A549 treated with Mapracorat at 1 μM for 4 hours (cell line): ENCODE data around the gene CEBPG. TPM values are rescaled to one million over a fixed set of nuclear protein-coding genes. Genes with fewer than 3 reads are reported as not detected.

ENCODE experiments used
- total RNA-seq: library from RNA; stranded (reverse); fragments of 200-300 nt; extraction: Qiagen RNA extraction; gene quantifications from 5 replicates; pipeline ENCODE4 v1.2.3, GENCODE V29; 2022

Gene CEBPG
- 37.7 to 41.2 TPM (median 40.0 TPM) in 5 replicates for total RNA-seq

DNA sequence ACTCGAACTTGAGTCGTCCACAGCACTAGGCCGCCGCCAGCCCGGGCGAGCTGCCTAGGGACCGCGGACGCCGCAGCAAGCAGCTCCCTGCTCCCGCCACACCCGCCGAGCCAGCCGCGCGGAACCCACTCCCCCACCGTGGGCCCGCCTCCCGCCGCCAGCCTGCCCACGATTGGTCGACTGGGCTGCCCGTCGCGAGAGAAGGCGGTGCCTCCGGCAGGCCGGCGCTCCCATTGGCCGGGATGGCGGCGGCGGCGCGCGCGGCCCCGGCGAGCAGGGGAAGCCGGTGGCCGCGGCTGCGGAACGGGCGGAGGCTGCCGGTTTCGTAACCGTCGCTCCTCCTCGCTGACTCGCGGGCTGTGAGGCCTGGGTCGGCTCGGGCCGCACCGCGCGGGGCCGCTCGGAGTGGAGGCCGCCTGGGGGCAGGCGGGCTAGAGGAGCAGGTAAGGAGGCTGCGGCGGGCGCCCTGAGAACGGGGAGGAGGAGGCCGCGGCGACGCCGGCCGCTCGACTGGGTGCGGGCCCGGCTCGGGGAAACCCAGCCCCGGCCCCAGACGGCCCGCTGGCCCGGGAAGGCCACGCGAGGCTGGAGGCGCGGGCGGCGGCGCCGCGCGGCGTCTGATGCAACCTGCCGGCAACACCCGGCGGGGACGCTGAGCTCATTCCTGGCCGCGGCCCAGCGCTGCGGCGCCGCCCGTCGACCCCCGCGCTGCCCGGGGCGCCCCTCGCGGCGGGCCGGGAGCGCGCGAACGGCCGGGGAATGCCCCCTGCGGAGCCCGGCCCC, at the start of gene CEBPG:
Gene CEBPG (plus strand): TSS at position 257 of the 783 bp plus-strand sequence. CDS start 5,531 bp downstream, outside the sequence.

Other genes with a start within 250 kb of the CEBPG start
- gene WDR88, start 241.6 kb upstream of the CEBPG start, total RNA-seq = 0.31 TPM in 1 of 5 replicates, not detected in the others
- 29.1 to 54.1 TPM (median 51.0 TPM) in 5 replicates for gene LRP3, start 179.4 kb upstream of the CEBPG start, total RNA-seq
- 0.11 to 0.12 TPM in 2 of 5 replicates, not detected in the others for gene SLC7A10, start 147.9 kb upstream of the CEBPG start, total RNA-seq
- 5.3 to 10.2 TPM (median 8.8 TPM) in 5 replicates for gene CEBPA, start 71.2 kb upstream of the CEBPG start, total RNA-seq
- 106 to 124 TPM (median 119 TPM) in 5 replicates for gene PEPD, start 148.1 kb downstream of the CEBPG start, total RNA-seq
- 0.13 to 0.27 TPM (median 0.24 TPM) in 3 of 5 replicates, not detected in the others for gene CHST8, start 248.2 kb downstream of the CEBPG start, total RNA-seq